Measurements from ENCODE around the gene PAPSS1. TPM values are rescaled to one million over a fixed set of nuclear protein-coding genes. Genes with fewer than 3 reads are reported as not detected.

PAPSS1 gene
- total and polyA plus RNA-seq, 3 donors from 2014 or later: 32.8 to 42.4 (median 33.6) TPM

GRCh38 chr4:107755841-107756356 lies 35.9 kb upstream of the PAPSS1 start:
- no peak for TF ChIP-seq POLR2A (IDR thresholded peaks at IDR 0.05)
- TF ChIP-seq CTCF (IDR thresholded peaks at IDR 0.05): no peak
- Histone ChIP-seq H3K9me3 (no peaks in the 10 kb centered on the region), H3K27me3 (no peaks in the 10 kb centered on the region), H3K4me3 (no peak overlapping the region), H3K27ac (no peak overlapping the region), H3K36me3 (ENCODE audit: low read depth, missing control alignments) (no peaks in the 10 kb centered on the region), H3K4me1 (no peaks in the 10 kb centered on the region)
- intact Hi-C loops (cut with DNase I; ENCODE audit: low total_unique reads): no loop called here
- no peak for DNase-seq
- 72 to 76% methylated on average over 4 of the region's 4 CpGs for WGBS, 2 donors

GRCh38 chr4:107751670-107752069 lies 31.6 kb upstream of the PAPSS1 start:
- 64 to 72% methylated on average over 2 of the region's 2 CpGs for WGBS, 2 donors
- no peaks in the 10 kb centered on the region for H3K27me3 ChIP-seq
- no peak overlapping the region for H3K27ac ChIP-seq
- H3K36me3 ChIP-seq (ENCODE audit: low read depth, missing control alignments): no peaks in the 10 kb centered on the region
- no peaks in the 10 kb centered on the region for H3K4me1 ChIP-seq
- TF ChIP-seq POLR2A (IDR thresholded peaks at IDR 0.05) (no peak), CTCF (IDR thresholded peaks at IDR 0.05) (no peak)
- intact Hi-C loops (cut with DNase I; ENCODE audit: low total_unique reads): no loop called here
- DNase-seq: no peak
- no peak overlapping the region for H3K4me3 ChIP-seq
- H3K9me3 ChIP-seq: no peaks in the 10 kb centered on the region

GRCh38 chr4:107747748-107748486 lies 27.9 kb upstream of the PAPSS1 start:
- 80% methylated on average over 5 of the region's 5 CpGs for WGBS, 2 donors
- Histone ChIP-seq H3K36me3 (ENCODE audit: low read depth, missing control alignments) (no peaks in the 10 kb centered on the region), H3K27ac (no peak overlapping the region), H3K9me3 (no peaks in the 10 kb centered on the region), H3K4me3 (no peak overlapping the region), H3K4me1 (no peaks in the 10 kb centered on the region), H3K27me3 (no peaks in the 10 kb centered on the region)
- no peak for DNase-seq
- intact Hi-C loops (cut with DNase I; ENCODE audit: low total_unique reads): no loop called here
- no peak for TF ChIP-seq POLR2A (IDR thresholded peaks at IDR 0.05)
- no peak for TF ChIP-seq CTCF (IDR thresholded peaks at IDR 0.05)

GRCh38 chr4:107746161-107746560 lies 26.1 kb upstream of the PAPSS1 start:
- peaks cover 6% of the 10 kb centered on the region for H3K4me1 ChIP-seq
- H3K27me3 ChIP-seq: no peaks in the 10 kb centered on the region
- no peak overlapping the region for H3K4me3 ChIP-seq
- intact Hi-C loops (cut with DNase I; ENCODE audit: low total_unique reads): no loop called here
- H3K36me3 ChIP-seq (ENCODE audit: low read depth, missing control alignments): no peaks in the 10 kb centered on the region
- WGBS, 2 donors: 78 to 92% methylated on average over 1 of the region's 1 CpG
- no peak for DNase-seq
- no peak overlapping the region for H3K27ac ChIP-seq
- TF ChIP-seq POLR2A (IDR thresholded peaks at IDR 0.05) (no peak), CTCF (IDR thresholded peaks at IDR 0.05) (no peak)
- H3K9me3 ChIP-seq: no peaks in the 10 kb centered on the region

GRCh38 chr4:107744532-107744931 lies 24.5 kb upstream of the PAPSS1 start:
- Histone ChIP-seq H3K4me3 (no peak overlapping the region), H3K27me3 (no peaks in the 10 kb centered on the region), H3K4me1 (peaks cover 8% of the 10 kb centered on the region), H3K36me3 (ENCODE audit: low read depth, missing control alignments) (no peaks in the 10 kb centered on the region), H3K9me3 (no peaks in the 10 kb centered on the region), H3K27ac (no peak overlapping the region)
- TF ChIP-seq POLR2A (IDR thresholded peaks at IDR 0.05) (no peak), CTCF (IDR thresholded peaks at IDR 0.05) (no peak)
- no peak for DNase-seq
- intact Hi-C loops (cut with DNase I; ENCODE audit: low total_unique reads): no loop called here
